H1 (cell line): ENCODE data around the gene STX8. TPM values are rescaled to one million over a fixed set of nuclear protein-coding genes. Genes with fewer than 3 reads are reported as not detected.

Source experiments
- CTCF ChIA-PET: fragments of 300-600 bp; sonication (Branson Sonifier 250); formaldehyde crosslinking; loops from one replicate; lab custom pipeline; 2021; ENCODE audit not compliant: partially characterized antibody; lab: Charles Lee
- POLR2A ChIA-PET: fragments of 300-600 bp; sonication (Branson Sonifier 250); formaldehyde crosslinking; loops from one replicate; lab custom pipeline; 2021; ENCODE audit warnings: inconsistent platforms; ENCODE audit not compliant: partially characterized antibody; lab: Charles Lee
- DNase-seq, 2 experiments: peaks; one replicate each; pipeline versions ENCODE4 v3.0.0 to v3.0.0-alpha.2; 2010 to 2022; ENCODE audit warnings: low spot score in 2 of 2, low read depth in 1 of 2, mixed read lengths in 1 of 2
- FAIRE-seq: peaks from 2 replicates; lab custom pipeline; 2011; peaks lifted over from hg19 to GRCh38; lab: Jason Lieb, UNC
- H2AFZ ChIP-seq: 2 replicates; pipeline ENCODE4 v1.8.1; 2012; ENCODE audit warnings: low read length, inconsistent platforms
- H2AK5ac ChIP-seq: 2 replicates; pipeline ENCODE4 v1.6.1; 2013; ENCODE audit warnings: low read depth, low read length
- H2BK120ac ChIP-seq: replicated peaks from 2 replicates; pipeline ENCODE3; 2013; ENCODE audit warnings: low read depth, low read length, inconsistent platforms
- H2BK12ac ChIP-seq: 2 replicates; pipeline ENCODE4 v1.6.1; 2013; ENCODE audit warnings: low read depth, low read length
- H2BK15ac ChIP-seq: 2 replicates; pipeline ENCODE4 v1.6.1; 2013; ENCODE audit warnings: low read length
- H2BK20ac ChIP-seq: 2 replicates; pipeline ENCODE4 v1.6.1; 2013; ENCODE audit warnings: low read length
- H2BK5ac ChIP-seq: 2 replicates; pipeline ENCODE4 v1.6.1; 2013; ENCODE audit warnings: low read depth, low read length
- H3K14ac ChIP-seq: 2 replicates; pipeline ENCODE4 v1.6.1; 2013; ENCODE audit warnings: inconsistent platforms; ENCODE audit not compliant: insufficient read length
- H3K18ac ChIP-seq: 2 replicates; pipeline ENCODE4 v1.6.1; 2013; ENCODE audit warnings: low read length; ENCODE audit errors: extremely low read depth
- H3K23ac ChIP-seq: 2 replicates; pipeline ENCODE4 v1.6.1; 2013; ENCODE audit warnings: inconsistent platforms; ENCODE audit not compliant: insufficient read length
- H3K23me2 ChIP-seq: 2 replicates; pipeline ENCODE4 v1.6.1; 2013; ENCODE audit warnings: low read depth, low read length
- H3K27ac ChIP-seq: 2 replicates; pipeline ENCODE4 v1.6.1; 2011; ENCODE audit warnings: low read depth, low read length, inconsistent platforms
- H3K27me3 ChIP-seq, 4 experiments: replicated peaks in 1 of 4; 1 replicate in 1 of 4; 2 replicates in 3 of 4; pipeline versions ENCODE4 v1.6.1 to v1.8.1; 2011 to 2013; ENCODE audit warnings: low read length in 3 of 4, mild to moderate bottlenecking in 3 of 4, inconsistent platforms in 2 of 4, mixed read lengths in 2 of 4, moderate library complexity in 1 of 4; ENCODE audit not compliant: control insufficient read depth in 3 of 4, insufficient read depth in 3 of 4; ENCODE audit errors: extremely low read depth in 1 of 4
- H3K36me3 ChIP-seq, 4 experiments: 2 replicates each; pipeline versions ENCODE4 v1.6.1 to v1.8.1; 2011 to 2013; ENCODE audit warnings: mild to moderate bottlenecking in 4 of 4, low read length in 3 of 4, moderate library complexity in 2 of 4, control low read depth in 1 of 4, inconsistent platforms in 1 of 4; ENCODE audit not compliant: insufficient read depth in 4 of 4, control insufficient read depth in 2 of 4
- H3K4ac ChIP-seq: replicated peaks from 2 replicates; pipeline ENCODE3; 2013; ENCODE audit warnings: low read length, low read depth, mixed read lengths, inconsistent platforms; ENCODE audit not compliant: insufficient read length
- H3K4me1 ChIP-seq, 4 experiments: replicated peaks in 1 of 4; 1 replicate in 1 of 4; 2 replicates in 3 of 4; pipeline versions ENCODE4 v1.6.1 to v1.8.1; 2011 to 2013; ENCODE audit warnings: low read length in 3 of 4, inconsistent platforms in 2 of 4, mixed read lengths in 1 of 4; ENCODE audit not compliant: insufficient read depth in 4 of 4, control insufficient read depth in 3 of 4
- H3K4me2 ChIP-seq, 2 experiments: 2 replicates each; pipeline versions ENCODE4 v1.6.1 to v1.8.1; 2011 to 2013; ENCODE audit warnings: low read depth in 2 of 2, low read length in 2 of 2, control low read depth in 1 of 2, inconsistent platforms in 1 of 2, mild to moderate bottlenecking in 1 of 2; ENCODE audit not compliant: insufficient read depth in 1 of 2
- H3K4me3 ChIP-seq, 4 experiments: fragments of 200-600, 300-600 bp in 1 of 4; sonication (generic), shearing (Covaris generic), sonication (Bioruptor Twin) in 1 of 4; 2 replicates each; pipeline versions ENCODE4 v1.5.1 to v1.8.1; 2011 to 2016; ENCODE audit warnings: low read length in 4 of 4, low read depth in 3 of 4, control low read depth in 2 of 4, inconsistent platforms in 2 of 4, mild to moderate bottlenecking in 2 of 4, mixed read lengths in 1 of 4, moderate library complexity in 1 of 4; ENCODE audit not compliant: insufficient read depth in 2 of 4; ENCODE audit errors: extremely low read depth in 1 of 4
- H3K56ac ChIP-seq: replicated peaks from 2 replicates; pipeline ENCODE3; 2013; ENCODE audit warnings: low read depth, mild to moderate bottlenecking, mixed read lengths, low read length, inconsistent platforms; ENCODE audit not compliant: insufficient read length
- H3K79me1 ChIP-seq: 2 replicates; pipeline ENCODE4 v1.6.1; 2013; ENCODE audit warnings: low read depth, low read length, control low read depth
- H3K79me2 ChIP-seq, 2 experiments: 2 replicates each; pipeline versions ENCODE4 v1.6.1 to v1.8.1; 2012 to 2013; ENCODE audit warnings: low read length in 2 of 2, mild to moderate bottlenecking in 2 of 2, inconsistent platforms in 1 of 2; ENCODE audit not compliant: insufficient read depth in 2 of 2, control insufficient read depth in 1 of 2
- H3K9ac ChIP-seq, 4 experiments: replicated peaks in 1 of 4; 1 replicate in 1 of 4; 2 replicates in 3 of 4; pipeline versions ENCODE4 v1.6.1 to v1.8.1; 2011 to 2013; ENCODE audit warnings: low read depth in 3 of 4, low read length in 3 of 4, control low read depth in 2 of 4, mild to moderate bottlenecking in 2 of 4, moderate library complexity in 2 of 4, inconsistent platforms in 1 of 4; ENCODE audit errors: extremely low read depth in 1 of 4
- H3K9me3 ChIP-seq, 2 experiments: 2 replicates each; pipeline versions ENCODE4 v1.6.1 to v1.8.1; 2012 to 2013; ENCODE audit warnings: mild to moderate bottlenecking in 2 of 2, moderate library complexity in 2 of 2, control low read depth in 1 of 2, inconsistent platforms in 1 of 2, low read depth in 1 of 2, low read length in 1 of 2, mixed read lengths in 1 of 2; ENCODE audit not compliant: insufficient read depth in 2 of 2
- H4K20me1 ChIP-seq, 2 experiments: replicated peaks in 1 of 2; 2 replicates each; pipeline versions ENCODE3 to v1.8.1; 2011 to 2013; ENCODE audit warnings: inconsistent platforms in 2 of 2, low read length in 2 of 2, mild to moderate bottlenecking in 1 of 2; ENCODE audit not compliant: insufficient read depth in 2 of 2, control insufficient read depth in 1 of 2
- H4K5ac ChIP-seq: 2 replicates; pipeline ENCODE4 v1.6.1; 2013; ENCODE audit warnings: low read length, low read depth, mixed read lengths, inconsistent platforms; ENCODE audit not compliant: insufficient read length
- H4K8ac ChIP-seq: 2 replicates; pipeline ENCODE4 v1.8.0; 2013; ENCODE audit warnings: mild to moderate bottlenecking, moderate library complexity, low read length, inconsistent platforms; ENCODE audit not compliant: insufficient read depth; ENCODE audit errors: extremely low read depth
- H4K91ac ChIP-seq: replicated peaks from 2 replicates; pipeline ENCODE3; 2013; ENCODE audit warnings: low read length, mixed read lengths, inconsistent platforms; ENCODE audit not compliant: insufficient read length
- ATF3 ChIP-seq: IDR thresholded peaks from 2 replicates; pipeline ENCODE4 v1.6.1; 2011; ENCODE audit warnings: low read depth, mild to moderate bottlenecking, low read length; ENCODE audit not compliant: insufficient read depth
- CTCF ChIP-seq, 3 experiments: IDR thresholded peaks; 1 replicate in 2 of 3; 2 replicates in 1 of 3; pipeline versions ENCODE4 v1.5.1 to v1.6.1; 2011; ENCODE audit warnings: low read length in 3 of 3, mild to moderate bottlenecking in 3 of 3, inconsistent platforms in 2 of 3, low read depth in 1 of 3, moderate library complexity in 1 of 3; ENCODE audit not compliant: insufficient read depth in 1 of 3; ENCODE audit errors: control extremely low read depth in 1 of 3
- EZH2 ChIP-seq: fragments of 200-600 bp; sonication (generic); IDR thresholded peaks from 2 replicates; pipeline ENCODE4 v1.7.1; 2012; ENCODE audit warnings: low read depth, mild to moderate bottlenecking, moderate library complexity, low read length, inconsistent platforms; ENCODE audit not compliant: severe bottlenecking
- FOSL1 ChIP-seq: IDR thresholded peaks from 2 replicates; pipeline ENCODE4 v1.6.1; 2011; ENCODE audit warnings: mild to moderate bottlenecking, low read depth, low read length, moderate library complexity; ENCODE audit not compliant: insufficient read depth
- GTF2F1 ChIP-seq: IDR thresholded peaks from 2 replicates; pipeline ENCODE4 v1.6.1; 2012; ENCODE audit warnings: low read depth, low read length, improper control_type of control experiment, borderline replicate concordance
- MAX ChIP-seq: IDR thresholded peaks from 2 replicates; pipeline ENCODE4 v1.6.1; 2012; ENCODE audit warnings: inconsistent platforms
- NANOG ChIP-seq: IDR thresholded peaks from 2 replicates; pipeline ENCODE4 v1.6.1; 2011; ENCODE audit warnings: low read length, low read depth, mild to moderate bottlenecking, inconsistent platforms; ENCODE audit not compliant: insufficient read depth, poor library complexity, severe bottlenecking
- PHF8 ChIP-seq: fragments of 200-600 bp; sonication (generic); conservative IDR thresholded peaks from 2 replicates; pipeline ENCODE4 v1.7.1; 2012; ENCODE audit warnings: low read depth, mild to moderate bottlenecking, inconsistent platforms, low read length, moderate library complexity
- SAP30 ChIP-seq: fragments of 300-600 bp; sonication (generic); IDR thresholded peaks from 2 replicates; pipeline ENCODE4 v1.7.1; 2012; ENCODE audit warnings: low read length, moderate library complexity, mild to moderate bottlenecking, inconsistent platforms; ENCODE audit not compliant: insufficient read depth, insufficient replicate concordance
- WGBS, 2 experiments: shearing (Covaris generic) in 1 of 2; methylation state at CpG; one replicate each; pipeline versions ENCODE4 v1.1.6 to v1.1.7; 2013 to 2015; ENCODE audit warnings: low lambda C conversion rate in 2 of 2, mixed read lengths in 2 of 2, inconsistent platforms in 1 of 2, low coverage in 1 of 2, missing lambda C conversion rate in 1 of 2; ENCODE audit not compliant: insufficient replicate concordance in 2 of 2, insufficient coverage in 1 of 2, insufficient read length in 1 of 2; ENCODE audit errors: extremely low coverage in 1 of 2, missing lambda C conversion rate in 1 of 2; 5-methylcytosine and 5-hydroxymethylcytosine counted together
- polyA plus RNA-seq, 7 experiments: library from polyadenylated mRNA; depleted of rRNA in 3 of 7; stranded (reverse) in 5 of 7; unstranded in 2 of 7; fragments of >200 nt in 5 of 7; fragments of 200-250 nt in 2 of 7; gene quantifications; 1 replicate in 5 of 7; 2 replicates in 1 of 7; 4 replicates in 1 of 7; pipeline versions ENCODE4 v1.2.1 to v1.2.3, GENCODE V29; 2011 to 2013; ENCODE audit warnings: missing spikeins in 2 of 7, mixed read lengths in 2 of 7
- total RNA-seq: library from RNA; stranded (reverse); fragmentation: NEBNext Ultra II Directional; extraction: Animal tissue kit (Norgen Biotek cat#: 25700); gene quantifications from 2 replicates; pipeline ENCODE4 v1.2.1, GENCODE V29; 2021

Gene STX8
- total and polyA plus RNA-seq, 2 of the 8 experiments (the other 6 are each of a cell fraction or from before 2014, with no cell fraction given): 22.8 to 42.5 TPM

- Histone ChIP-seq H3K79me2 (no peaks in the 10 kb centered on the region), H3K23me2 (no peaks in the 10 kb centered on the region), H3K4ac (no peak overlapping the region), H3K23ac (no peak overlapping the region), H2BK120ac (no peak overlapping the region), H2AK5ac (no peak overlapping the region), H2BK20ac (no peak overlapping the region), H4K5ac (no peak overlapping the region), H3K4me1 (no peaks in the 10 kb centered on the region), H4K8ac (no peak overlapping the region), H4K20me1 (no peaks in the 10 kb centered on the region), H3K79me1 (no peaks in the 10 kb centered on the region), H3K56ac (no peak overlapping the region), H3K18ac (no peak overlapping the region), H4K91ac (no peak overlapping the region), H2AFZ (no peak overlapping the region), H3K9ac (no peak overlapping the region), H2BK15ac (no peak overlapping the region), H3K36me3 (no peaks in the 10 kb centered on the region), H3K27me3 (no peaks in the 10 kb centered on the region), H3K9me3 (no peaks in the 10 kb centered on the region), H3K4me2 (no peak overlapping the region), H3K14ac (no peak overlapping the region), H3K27ac (no peak overlapping the region), H3K4me3 (no peak overlapping the region), H2BK12ac (no peak overlapping the region), H2BK5ac (no peak overlapping the region)
- no peak for DNase-seq
- ChIA-PET CTCF (interaction anchor here (0.9 kb wide), 1 partner anchor 167 kb away, joined by 3 read pairs; no protein-coding TSS in a partner anchor), POLR2A (no interaction called here)
- 98% methylated on average over 3 of the region's 3 CpGs; no CpG with 5 or more reads in 1 of the 2 experiments for WGBS, 2 experiments
- no peak for FAIRE-seq
- TF ChIP-seq ATF3: no peak
- no peak for TF ChIP-seq MAX
- no peak for TF ChIP-seq CTCF (IDR thresholded peaks at IDR 0.05; ENCODE audit: control extremely low read depth in 1 of 3, insufficient read depth in 1 of 3, low read depth in 1 of 3, low read length in 3 of 3)
- no peak for TF ChIP-seq GTF2F1
- no peak for TF ChIP-seq NANOG
- TF ChIP-seq PHF8: no peak
- no peak for TF ChIP-seq SAP30
- TF ChIP-seq FOSL1: no peak
- no peak for TF ChIP-seq EZH2
Observed at GRCh38 chr17:9434642-9435057, 141.0 kb downstream of the STX8 start.
